Fibroblast of skin of scalp (primary cell): ENCODE results near the gene CCDC85C.

Source experiments
- DNase-seq: peaks from one replicate; pipeline ENCODE4 v3.0.0-alpha.2; 2013

The CCDC85C gene

DNA sequence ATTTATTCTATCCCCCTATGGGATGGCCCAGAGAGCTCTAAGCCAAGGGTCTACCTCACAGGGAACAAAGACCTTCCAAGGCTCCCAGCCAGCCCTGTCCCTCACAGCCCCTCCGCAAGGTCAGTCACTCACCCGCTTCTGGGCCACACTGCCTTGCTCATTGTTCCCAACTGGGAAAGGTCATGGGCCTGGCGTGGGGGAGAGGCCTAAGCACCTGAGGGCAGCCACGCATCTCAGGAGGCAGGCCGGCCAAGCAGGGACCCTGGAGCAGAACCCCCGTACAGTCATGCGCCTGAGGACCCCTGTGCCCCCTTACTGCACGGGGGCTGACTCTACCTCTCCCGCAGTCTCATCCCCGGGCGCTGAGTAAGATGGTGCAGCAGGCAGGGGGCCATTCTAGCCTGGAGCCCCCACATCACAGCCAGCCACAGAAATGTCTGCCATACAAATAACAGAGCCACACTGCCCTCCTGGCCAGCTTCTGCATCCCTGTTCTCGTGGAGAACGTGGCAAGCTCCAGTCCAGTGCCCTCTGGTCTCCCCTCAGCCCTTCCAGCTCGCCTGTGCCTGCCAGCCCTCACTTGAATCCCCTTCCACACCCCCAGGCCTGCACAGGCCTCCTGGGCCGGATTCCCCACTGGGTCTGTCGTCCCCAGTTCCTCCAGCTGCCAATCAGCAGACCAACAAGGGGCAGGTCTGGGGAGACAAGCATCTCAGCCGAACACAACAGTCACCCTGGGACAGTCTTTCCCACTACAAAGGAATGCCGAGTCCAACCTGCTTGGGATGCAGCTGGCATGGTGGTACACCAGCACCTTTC is 16.3 kb downstream of the CCDC85C start:
- no peak for DNase-seq

DNA sequence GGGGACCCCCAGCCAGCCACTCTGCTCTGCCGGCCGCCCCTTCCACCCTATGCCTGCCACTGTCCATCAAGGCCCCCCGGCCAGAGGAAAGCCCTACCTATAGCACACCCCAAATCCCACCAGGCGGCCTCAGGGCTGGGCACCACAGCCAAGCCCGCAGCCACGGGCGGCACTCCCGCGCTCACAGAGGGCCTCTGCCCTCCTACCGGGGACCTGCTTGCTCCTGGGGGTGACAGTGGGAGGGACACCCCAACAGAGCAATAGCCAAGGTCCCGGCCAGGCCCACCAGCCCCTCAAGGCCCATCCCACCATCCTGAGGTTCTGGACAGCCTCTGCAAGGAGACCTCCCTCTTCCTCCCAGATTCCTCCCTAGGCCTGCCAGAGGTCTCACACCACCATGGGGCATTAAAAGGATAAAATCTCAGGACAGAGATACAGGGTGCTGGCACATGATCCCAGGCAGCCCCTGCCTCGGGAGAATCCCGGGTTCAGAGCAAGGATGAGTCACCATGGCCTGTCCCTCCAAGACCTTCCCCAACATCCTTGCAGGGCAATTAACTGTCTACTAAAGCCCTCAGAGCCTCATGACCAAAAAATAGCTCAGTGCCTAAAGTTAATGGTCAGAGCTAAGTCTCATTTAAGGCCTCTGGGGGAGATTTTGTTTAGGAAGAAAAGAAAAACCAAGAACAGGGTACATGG is 17.1 kb downstream of the CCDC85C start:
- no peak for DNase-seq

DNA sequence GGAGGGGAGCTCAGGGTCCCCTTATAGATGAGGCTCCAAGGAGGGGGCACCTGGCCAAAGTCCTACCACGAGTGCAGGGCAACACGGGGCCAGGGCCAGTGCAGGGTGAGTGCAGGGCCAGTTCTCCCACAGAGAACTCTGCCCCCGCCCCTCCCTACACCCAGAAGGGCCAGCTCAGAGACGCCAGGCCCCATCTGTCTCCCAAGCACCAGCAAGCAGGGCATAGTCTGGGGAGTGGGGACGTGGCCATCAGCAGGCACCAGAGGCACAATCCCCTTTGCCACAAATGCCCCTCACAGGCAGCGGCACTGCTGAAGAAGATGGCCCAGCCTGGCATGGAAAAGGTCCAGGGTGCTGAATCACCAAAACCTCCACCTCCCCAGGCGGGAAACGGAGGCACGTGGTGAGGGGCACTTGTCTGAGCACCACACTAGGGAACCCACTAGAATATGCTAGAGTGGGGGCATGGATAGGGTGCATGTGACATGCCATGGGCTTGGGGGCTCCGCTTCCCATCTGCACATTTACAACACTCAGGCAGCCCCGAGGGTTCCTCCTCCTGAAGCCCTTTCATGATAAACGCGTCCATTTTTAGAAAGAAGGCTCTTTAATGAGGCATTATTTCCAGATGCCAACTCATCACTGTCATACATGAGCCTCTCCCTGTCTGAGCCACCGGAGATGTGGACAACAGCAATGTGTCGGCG is 17.8 kb downstream of the CCDC85C start:
- DNase-seq = no peak

DNA sequence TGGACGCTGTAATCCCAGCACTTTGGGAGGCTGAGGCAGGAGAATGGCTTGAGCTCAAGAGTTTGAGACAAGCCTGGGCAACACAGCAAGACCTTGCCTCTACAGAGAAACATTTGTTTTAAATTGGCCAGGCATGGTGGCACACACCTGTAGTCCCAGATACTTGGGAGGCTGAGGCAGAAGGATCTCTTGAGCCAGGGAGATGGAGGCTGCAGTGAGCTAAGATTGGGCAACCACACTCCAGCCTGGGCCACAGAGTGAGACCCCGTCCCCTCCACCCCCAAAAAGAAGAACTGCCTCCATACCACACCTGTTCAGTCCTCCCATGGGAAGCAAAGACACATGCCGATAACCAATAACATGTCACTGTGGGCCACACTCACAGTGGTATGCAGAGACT is 19.2 kb downstream of the CCDC85C start:
- DNase-seq = no peak

DNA sequence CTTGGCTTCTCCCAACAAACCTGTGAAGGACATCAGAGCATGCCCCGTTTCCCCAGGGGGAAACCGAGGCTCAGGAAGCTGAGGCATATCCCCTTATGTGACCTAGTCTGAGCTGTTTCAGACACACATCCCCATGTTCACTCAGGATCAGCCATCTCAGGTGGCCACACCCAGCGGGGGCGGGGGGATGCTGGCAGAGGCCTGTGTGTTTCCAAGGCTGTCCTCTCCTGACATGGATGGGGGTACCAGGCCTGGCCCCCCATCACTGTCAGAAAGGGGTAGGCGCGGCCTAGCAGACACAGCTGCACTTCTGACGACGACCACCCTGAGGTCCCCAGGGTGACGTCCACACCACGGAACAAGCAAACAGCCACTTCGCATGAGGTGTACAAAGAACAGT is 22.1 kb downstream of the CCDC85C start:
- DNase-seq = no peak

DNA sequence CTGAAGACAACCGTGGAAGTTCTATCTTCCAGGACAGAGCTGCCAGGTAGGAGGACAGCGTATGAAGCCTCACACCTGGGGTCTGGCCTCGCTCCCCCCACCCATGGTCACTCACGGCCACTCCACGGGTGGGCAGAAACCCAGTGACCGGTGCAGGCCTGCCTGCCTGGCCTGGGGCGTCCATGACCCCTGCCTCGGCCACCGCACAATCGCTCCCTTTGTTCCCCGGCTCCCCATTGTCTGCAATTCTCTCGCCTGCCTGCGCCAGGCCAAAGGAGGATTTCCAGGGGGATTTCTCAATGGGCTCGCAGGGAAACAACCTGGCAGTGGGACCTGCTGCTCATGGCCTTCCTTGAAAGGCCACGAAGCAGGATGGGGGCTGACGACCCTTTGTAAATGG is 22.6 kb downstream of the CCDC85C start:
- DNase-seq = no peak

DNA sequence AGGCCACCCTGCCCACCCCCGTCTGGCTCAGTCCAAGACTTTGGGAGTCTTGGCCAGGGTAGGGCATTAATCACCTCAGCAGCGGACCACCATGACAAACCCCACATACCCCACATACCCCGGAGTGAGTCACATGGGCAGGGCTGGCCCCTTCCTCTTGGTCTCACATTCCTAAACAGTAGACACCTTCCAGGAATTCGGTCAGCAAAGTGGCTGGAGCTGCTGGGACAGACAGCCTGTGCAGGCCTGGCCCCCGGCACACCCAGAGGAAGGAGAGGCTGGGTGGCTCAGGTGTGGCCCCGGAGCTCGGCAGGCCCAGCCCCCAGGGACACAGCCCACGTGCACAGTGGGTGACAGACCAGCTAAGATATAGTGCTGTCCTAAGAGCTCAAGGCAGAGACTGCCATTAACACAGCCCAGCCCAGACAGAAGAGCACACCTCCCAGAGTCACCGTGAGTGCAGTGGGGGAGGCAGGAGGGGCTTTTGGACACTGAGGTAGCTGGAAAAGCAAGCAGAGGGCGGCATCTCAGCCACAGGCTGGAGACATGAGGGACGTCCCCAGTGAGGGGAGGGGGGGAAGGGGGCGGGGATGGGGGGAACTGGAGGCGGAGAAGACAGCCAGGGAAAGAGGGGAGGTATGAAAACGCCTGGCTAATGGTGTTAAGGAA is 24.0 kb downstream of the CCDC85C start:
- DNase-seq = peak; percentile 91

DNA sequence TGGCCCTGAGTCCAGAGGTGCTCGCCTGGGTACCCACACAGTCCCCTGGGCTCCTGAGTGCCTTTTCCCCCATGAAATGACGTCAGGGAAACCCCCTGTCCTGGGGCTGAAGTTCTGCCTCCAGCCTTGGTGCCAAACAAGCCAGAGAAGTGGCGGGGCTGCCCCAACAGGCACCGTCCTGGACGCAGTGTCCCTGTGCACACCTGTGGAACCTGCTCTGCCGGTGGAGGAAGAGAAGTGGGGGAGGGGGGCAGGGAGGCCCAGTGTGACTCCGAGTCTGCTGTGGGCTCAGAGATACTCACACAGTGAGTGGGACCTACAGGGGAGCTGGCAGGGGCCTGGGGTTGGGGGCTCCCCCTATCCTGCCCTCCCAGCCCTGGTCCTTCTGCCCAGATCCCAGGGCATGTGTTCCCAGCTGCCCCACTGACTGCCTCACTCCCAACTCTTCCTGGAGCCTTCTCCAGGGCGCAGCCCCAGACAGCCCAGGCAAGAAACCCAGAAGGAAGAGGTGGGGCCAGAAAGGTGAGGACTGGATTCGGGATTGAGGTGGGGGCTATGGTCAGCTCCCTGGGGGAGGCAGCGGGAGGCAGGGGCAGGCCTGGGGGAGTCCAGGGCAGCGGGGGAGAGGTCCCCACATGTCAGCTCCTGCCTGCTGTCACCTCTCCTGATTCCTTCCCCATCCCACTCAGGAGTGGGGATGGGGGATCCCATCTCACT is 24.7 kb downstream of the CCDC85C start:
- DNase-seq = no peak

DNA sequence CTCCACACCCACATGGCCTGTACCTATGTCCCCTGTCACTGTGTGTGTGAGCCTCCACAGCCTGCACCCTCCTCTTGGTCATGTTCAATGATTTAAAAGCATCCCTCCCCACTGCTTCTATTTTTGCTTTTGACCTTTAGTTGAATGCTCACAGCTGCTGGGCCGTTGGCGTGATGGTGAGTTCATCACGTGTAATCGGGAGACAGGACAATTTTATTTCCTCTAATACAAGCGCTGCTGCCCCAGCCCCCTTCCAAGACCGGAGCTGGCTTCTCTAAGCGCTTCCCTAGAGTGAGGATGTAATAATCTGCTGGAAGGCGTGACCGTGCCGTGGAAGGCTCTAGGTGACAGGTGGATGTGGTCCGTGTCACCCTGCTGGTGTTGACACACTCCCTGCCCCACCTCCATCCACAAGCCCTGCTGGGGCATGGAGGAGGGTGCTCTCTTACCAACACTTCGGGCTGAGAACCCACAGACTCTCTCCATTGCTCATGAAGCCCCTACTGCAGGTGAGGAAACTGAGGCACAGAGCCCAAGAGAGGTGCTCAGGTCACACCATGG is 25.4 kb downstream of the CCDC85C start:
- no peak for DNase-seq

DNA sequence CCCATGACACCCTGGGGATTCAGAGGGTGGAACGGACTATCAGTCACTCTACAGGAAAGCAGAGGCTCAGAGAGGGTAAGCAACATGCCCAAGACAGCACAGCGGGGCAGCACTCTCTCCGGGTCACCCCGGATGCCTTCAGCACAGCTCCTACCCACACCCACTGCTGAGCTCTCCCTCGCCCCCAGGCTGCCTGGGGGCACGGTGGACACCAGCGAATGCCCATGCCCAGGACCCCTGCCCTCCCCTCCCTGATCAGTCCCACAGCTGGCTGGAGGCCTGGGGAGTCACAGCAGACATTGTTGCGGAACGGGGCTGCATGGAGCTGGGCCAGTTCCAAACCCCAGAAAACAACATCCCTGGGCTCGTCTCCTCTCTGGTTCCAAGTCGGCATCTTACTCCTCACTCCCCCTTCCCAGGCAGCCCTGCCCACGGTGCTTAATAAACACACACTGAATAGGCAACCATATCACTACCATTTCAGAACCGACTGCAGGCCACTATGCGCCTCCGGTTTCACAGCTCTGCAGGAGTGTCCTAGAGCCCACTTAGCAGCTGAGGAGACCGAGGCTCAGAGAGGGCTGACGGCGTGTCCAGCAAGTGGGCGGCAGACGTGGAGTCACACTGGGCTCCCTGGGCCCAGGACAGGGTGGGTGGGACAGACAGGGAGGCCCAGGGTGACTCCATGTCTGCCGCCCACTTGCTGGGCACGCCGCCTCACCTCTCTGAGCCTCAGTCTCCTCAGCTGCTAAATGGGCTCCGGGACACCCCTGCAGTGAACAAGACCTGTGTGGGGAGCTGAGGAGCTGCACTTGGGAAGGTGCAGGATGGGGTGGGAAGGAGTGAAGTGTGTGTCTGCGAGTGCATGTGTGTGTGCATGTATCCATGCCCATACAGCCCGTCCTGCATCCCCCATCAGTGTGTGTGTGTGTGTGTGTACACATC is 27.0 kb downstream of the CCDC85C start:
- no peak for DNase-seq

DNA sequence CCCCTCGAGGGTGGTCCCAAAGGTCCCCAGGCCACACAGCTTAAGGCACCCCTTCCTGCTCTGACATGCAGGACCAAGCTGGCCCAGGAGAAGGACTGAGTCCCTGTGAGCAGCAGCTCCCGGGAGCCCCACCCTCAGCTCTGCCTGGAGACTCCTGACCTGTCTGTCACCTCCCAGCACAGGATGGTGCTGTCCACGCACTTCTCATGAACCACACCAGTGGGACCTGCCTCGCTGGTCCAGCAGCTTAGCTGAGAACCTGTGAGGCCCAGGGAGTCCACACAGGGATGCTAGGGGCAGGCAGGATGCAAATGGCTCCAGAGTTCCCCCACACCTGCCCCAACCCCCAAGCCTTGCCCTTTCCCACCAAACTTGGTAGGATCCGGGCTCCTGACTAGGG is 27.7 kb downstream of the CCDC85C start:
- no peak for DNase-seq

DNA sequence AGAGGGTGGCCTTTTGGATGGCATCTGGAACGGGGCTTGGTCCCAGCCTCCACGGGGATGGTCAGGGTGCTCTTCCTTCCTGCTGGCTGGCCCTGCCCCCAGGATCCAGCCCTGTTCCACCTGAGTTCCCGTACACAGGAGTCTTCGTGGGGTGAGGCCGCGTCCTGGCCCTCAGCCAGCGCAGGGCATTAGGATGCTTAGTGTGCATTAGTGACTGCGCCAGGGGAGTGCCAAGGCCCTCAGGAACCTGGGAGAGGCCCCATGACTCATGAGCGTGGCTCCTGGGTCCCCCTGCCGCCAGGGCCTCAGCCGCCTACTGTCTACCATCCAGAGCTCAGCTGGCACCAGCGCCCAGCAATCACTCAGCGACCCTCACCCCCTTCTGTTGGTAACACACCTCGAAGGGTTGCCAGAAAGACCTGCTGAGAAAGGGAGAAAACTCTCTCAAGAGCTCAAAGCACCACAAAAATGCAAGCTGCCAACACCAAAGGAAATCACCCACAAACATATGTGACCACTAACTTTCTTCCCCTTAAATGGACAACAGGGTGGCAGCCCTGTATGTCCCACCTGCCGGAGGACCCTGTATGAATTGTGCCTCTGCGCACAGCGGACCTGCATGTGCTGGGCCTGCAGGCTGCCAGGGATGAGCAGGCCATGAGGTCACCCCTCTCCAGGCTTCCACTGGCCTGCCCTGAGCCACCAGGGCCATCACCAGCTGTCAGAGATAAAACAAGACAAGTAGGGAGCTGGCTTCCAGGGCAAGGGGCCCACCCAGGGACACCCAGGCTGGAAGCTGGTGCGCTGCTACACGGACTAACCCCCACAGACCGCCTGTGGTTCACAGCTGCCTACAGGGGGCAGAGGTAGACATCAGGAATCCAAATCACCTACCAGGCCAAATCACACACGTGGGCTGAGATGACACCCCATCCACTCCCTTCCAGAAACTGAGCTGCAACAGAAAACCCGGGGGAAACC is 28.7 kb downstream of the CCDC85C start:
- DNase-seq = no peak

DNA sequence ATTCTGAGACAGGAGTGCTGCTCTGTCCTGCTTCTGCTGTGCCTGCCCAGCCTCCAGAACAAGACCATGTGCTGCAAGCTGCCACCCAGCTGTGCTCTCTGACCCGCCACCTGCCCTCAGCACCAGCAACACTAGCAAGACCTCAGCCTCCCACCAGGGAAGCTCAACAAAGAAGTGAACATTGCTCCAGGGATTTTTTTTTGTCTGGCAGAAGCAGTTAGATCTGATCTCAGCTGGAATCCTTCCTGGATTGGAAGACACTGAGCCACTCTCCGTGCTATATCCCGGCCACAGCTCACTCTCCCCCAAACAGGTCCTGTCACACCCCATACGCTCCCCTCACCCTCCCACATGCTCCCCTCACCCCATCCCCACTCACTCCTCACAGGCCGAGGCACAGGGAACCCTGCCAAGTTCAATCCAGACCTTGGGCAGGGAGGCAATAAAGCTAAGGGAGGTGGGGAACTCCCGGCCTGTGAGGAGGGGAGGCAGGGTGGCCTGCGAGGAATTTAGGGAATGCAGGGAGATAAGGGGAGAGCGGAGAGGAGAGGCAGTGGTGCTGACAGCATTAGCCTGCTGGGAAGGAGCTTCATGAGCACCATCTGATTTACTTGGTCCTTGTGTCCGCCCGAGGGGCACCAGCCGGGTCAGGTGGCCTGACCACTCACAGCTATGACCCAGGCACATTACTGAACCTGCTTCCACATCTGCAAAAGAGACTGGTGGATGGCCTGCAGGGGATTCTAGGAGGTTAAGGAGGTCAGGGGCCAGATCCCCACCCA is 29.7 kb downstream of the CCDC85C start:
- peak; percentile 89 for DNase-seq

DNA sequence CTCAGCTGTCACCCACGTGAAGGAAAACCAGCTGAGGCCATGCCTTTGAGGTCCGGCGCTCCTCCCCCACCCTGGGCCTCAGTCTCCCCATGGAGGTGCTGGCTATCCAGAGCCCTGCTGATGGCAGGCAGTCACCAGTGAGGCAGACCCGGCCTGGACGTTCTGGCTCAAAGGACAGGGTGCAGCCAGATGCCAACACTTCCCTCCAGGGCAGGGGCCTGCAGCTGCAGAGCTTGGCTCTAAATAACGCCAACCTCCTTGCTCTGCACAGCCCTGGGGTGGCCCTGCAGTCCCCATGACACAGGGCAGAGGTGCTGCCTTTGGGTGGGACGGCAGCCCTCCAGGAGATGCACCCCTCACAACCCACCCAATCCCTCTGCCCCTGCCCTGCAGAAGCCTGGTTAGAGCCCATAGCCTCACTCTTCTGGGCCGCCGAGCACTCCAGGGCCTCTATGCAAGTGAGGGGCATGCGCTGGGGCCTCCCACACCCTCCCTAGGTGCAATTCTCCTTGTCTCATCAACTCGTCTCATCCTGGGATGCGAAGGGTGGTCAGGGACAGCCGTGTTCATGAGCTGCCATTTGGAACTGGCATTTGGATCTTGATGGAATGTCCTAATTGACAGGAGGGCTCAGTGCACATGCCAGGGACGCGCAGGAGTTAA is 30.4 kb downstream of the CCDC85C start:
- no peak for DNase-seq

DNA sequence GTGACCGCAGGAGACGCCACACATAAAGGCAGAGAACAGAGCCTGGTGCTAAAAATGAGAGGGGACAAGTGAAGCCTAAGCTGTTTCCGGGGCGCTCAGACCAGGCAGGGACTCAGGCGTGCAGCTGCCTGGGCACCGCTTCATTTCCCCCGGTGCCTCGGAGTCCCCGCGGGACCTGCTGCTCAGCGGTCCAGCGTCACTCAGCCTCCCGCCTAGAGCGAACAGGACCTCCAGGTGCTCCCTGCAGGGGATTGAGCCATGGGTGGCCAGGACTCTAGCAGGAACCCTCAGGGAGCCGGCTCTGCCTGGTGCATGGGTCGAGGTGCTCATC is 31.0 kb downstream of the CCDC85C start:
- no peak for DNase-seq

DNA sequence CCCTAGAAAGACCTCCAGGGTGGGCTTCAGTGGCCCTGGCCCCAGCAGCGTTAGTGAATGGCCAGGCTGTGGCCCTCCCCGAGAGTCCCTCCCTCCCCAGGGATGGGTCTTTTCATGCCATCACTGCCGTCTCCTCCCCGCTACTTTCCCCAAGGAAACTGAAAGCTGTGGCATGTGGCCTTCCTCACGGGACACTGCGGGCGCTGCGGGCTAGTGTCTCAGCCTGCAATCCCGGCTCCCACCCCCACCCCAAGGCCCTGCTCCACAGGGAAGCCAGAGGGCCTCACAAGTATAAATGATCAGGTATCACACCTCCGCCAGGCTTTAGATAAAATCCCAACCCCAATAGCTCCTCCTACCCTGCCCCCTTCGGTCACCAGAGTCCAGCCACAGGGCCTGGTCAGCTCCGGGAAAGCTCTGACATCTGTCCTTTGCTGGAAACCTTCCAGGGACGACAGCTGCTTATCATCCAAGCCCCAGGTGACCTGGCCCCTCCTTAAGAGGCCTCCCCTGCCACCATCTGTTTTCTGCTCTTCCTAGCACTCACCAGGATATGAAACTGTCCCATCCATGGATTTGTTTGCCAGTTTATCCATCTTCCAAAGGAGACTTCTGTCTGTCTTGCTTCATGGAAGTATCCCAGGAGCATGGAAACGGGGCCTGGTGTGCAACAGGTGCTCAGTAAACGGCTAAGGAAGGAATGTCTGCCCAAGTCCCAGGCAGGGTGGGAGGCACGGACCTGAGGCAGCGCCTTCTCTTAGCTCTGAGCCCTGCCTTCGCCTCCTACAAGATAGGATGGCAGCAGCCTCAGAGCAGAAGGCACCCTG is 31.6 kb downstream of the CCDC85C start:
- DNase-seq = no peak

DNA sequence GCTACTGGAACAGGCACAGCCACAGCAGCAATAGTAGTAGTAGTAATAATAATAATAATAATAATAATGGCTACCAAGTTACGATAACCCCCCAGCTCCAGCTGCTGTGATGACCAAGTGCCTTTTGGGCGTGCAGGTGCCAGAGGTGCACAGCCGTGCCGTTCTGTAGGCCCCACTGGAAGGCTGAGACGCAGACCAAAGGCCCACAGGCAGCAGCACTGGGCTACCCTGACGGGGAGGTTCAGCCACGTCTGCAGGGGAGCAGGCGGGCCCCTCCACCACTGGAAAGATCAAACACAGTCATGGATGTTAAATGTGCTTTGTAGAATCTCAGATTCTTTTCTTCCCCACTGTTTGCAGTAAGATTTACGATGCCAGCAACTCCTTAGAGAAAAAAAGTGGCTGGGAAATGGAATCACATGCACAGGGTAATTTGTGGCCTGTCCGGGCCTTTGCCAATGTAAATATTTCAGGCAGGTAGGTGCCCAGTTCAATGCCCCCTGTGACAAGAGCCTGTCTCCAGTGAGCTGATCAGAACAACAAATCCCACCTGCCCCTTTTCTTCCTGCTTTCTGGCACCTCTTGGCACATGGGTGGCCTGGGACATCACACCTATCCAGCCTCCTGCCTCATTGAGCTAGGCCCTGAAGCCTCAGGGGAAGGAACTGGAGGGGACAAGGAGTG is 32.6 kb downstream of the CCDC85C start:
- DNase-seq = no peak
